K562 (cell line): ENCODE data around the gene ADGRA3. TPM values are rescaled to one million over a fixed set of nuclear protein-coding genes. Genes with fewer than 3 reads are reported as not detected.

Source experiments
- BCLAF1 ChIP-seq, 2 experiments: fragments of 450-650 bp in 1 of 2; IDR thresholded peaks; 2 replicates each; pipeline ENCODE4 v1.6.1; 2011 to 2017; ENCODE audit warnings: low read depth in 2 of 2, antibody characterized with exemption in 1 of 2, borderline replicate concordance in 1 of 2, low read length in 1 of 2, mild to moderate bottlenecking in 1 of 2, mixed read lengths in 1 of 2; ENCODE audit not compliant: control insufficient read depth in 1 of 2
- ETV1 ChIP-seq: fragments of 450-650 bp; conservative IDR thresholded peaks from 2 replicates; pipeline ENCODE4 v1.6.1; 2016; ENCODE audit warnings: missing genetic modification characterization, control low read depth, low read depth, missing compliant biosample characterization
- NRF1 ChIP-seq, 2 experiments: fragments of 450-650 bp; IDR thresholded peaks in 1 of 2; conservative IDR thresholded peaks in 1 of 2; 2 replicates each; pipeline ENCODE4 v1.6.1; 2014; ENCODE audit warnings: mild to moderate bottlenecking in 2 of 2
- UBTF ChIP-seq, 2 experiments: IDR thresholded peaks; 2 replicates each; pipeline ENCODE4 v1.6.1; 2012; ENCODE audit warnings: improper control_type of control experiment in 2 of 2, low read depth in 2 of 2, low read length in 2 of 2, borderline replicate concordance in 1 of 2
- ZBED1 ChIP-seq: IDR thresholded peaks from 2 replicates; pipeline ENCODE4 v1.6.1; 2014
- ZBTB49 ChIP-seq: sonication (generic); formaldehyde crosslinking; IDR thresholded peaks from 2 replicates; pipeline ENCODE4 v1.8.0; 2022; ENCODE audit warnings: missing genetic modification reagents, mild to moderate bottlenecking, borderline replicate concordance
- polyA plus RNA-seq, 8 experiments: library from polyadenylated mRNA; depleted of rRNA in 4 of 8; stranded (reverse) in 5 of 8; unstranded in 3 of 8; fragments of >200 nt; fragmentation: Nextera tagmentation in 2 of 8; fragmentation: Illumina TruSeq in 1 of 8; extraction: Ambion mirVana in 2 of 8; extraction: Trizol in 1 of 8; gene quantifications; 2 replicates each; pipeline versions ENCODE4 v1.2.1 to v1.2.3, GENCODE V29; 2011 to 2014; ENCODE audit warnings: inconsistent platforms in 1 of 8, missing spikeins in 1 of 8
- total RNA-seq, 7 experiments: library from RNA; depleted of rRNA in 6 of 7; stranded (reverse); fragments of >200 nt in 6 of 7; fragmentation: Illumina TruSeq in 2 of 7; extraction: Trizol in 2 of 7; gene quantifications; 2 replicates each; pipeline versions ENCODE4 v1.2.1 to v1.2.3, GENCODE V29; 2011 to 2021; ENCODE audit warnings: low replicate concordance in 1 of 7

ADGRA3 gene
- total and polyA plus RNA-seq, 9 of the 15 experiments (the other 6 are each of a cell fraction or from before 2014, with no cell fraction given): 0.06 to 2.3 (median 0.27) TPM; not detected in 3

GRCh38 chr4:22487328-22487727 is 28.5 kb downstream of the ADGRA3 start (continued):
- TF ChIP-seq ZBTB49 (CRISPR knock-in tag) (no peak), NRF1 (conservative IDR thresholded peaks at IDR 0.05 in 1 of 2, IDR thresholded peaks at IDR 0.05 in 1 of 2) (no peak), ZBED1 (no peak), ETV1 (tag) (no peak), UBTF (IDR thresholded peaks at IDR 0.05; ENCODE audit: borderline replicate concordance in 1 of 2, low read depth in 2 of 2, low read length in 2 of 2) (no peak), BCLAF1 (IDR thresholded peaks at IDR 0.05; ENCODE audit: borderline replicate concordance in 1 of 2, control insufficient read depth in 1 of 2, low read depth in 2 of 2, low read length in 1 of 2) (no peak)
